ENCODE results near the gene SLC38A10. TPM values are rescaled to one million over a fixed set of nuclear protein-coding genes. Genes with fewer than 3 reads are reported as not detected.

The SLC38A10 gene
- total RNA-seq, 1 donor from 2014 or later, result 35.5 TPM

DNA sequence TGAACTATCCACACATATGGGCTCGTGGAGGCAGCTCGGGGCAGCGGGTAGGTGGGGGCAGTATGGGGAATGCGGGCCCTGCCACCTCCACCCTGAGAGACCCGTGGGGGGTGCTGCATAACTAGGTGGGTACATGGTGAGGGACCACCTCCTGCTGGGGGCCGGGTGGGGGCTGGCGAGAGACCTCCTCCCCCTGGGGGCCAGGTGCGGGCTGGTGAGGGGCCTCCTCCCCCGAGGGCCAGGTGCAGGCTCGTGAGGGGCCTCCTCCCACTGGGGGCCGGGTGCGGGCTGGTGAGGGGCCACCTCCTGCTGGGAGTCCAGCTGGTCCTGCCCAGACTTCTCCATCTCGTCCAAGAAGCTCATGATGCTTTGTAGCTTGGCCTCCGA is 97.7 kb downstream of the SLC38A10 start:
- Histone ChIP-seq H3K27me3 (ENCODE audit: control insufficient read depth, insufficient read depth, low read length) (no peaks in the 10 kb centered on the region), H3K4me3 (ENCODE audit: low read depth, low read length) (no peak overlapping the region), H3K36me3 (ENCODE audit: control insufficient read depth, insufficient read depth, low read length) (peaks cover 1% of the 10 kb centered on the region)
- TF ChIP-seq, protein P1, sequence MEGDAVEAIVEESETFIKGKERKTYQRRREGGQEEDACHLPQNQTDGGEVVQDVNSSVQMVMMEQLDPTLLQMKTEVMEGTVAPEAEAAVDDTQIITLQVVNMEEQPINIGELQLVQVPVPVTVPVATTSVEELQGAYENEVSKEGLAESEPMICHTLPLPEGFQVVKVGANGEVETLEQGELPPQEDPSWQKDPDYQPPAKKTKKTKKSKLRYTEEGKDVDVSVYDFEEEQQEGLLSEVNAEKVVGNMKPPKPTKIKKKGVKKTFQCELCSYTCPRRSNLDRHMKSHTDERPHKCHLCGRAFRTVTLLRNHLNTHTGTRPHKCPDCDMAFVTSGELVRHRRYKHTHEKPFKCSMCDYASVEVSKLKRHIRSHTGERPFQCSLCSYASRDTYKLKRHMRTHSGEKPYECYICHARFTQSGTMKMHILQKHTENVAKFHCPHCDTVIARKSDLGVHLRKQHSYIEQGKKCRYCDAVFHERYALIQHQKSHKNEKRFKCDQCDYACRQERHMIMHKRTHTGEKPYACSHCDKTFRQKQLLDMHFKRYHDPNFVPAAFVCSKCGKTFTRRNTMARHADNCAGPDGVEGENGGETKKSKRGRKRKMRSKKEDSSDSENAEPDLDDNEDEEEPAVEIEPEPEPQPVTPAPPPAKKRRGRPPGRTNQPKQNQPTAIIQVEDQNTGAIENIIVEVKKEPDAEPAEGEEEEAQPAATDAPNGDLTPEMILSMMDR (IDR thresholded peaks at IDR 0.05; ENCODE audit: insufficient read depth, low read length, severe bottlenecking), result no peak
- DNase-seq (ENCODE audit: low read depth) (no peak), FAIRE-seq (no peak)

DNA sequence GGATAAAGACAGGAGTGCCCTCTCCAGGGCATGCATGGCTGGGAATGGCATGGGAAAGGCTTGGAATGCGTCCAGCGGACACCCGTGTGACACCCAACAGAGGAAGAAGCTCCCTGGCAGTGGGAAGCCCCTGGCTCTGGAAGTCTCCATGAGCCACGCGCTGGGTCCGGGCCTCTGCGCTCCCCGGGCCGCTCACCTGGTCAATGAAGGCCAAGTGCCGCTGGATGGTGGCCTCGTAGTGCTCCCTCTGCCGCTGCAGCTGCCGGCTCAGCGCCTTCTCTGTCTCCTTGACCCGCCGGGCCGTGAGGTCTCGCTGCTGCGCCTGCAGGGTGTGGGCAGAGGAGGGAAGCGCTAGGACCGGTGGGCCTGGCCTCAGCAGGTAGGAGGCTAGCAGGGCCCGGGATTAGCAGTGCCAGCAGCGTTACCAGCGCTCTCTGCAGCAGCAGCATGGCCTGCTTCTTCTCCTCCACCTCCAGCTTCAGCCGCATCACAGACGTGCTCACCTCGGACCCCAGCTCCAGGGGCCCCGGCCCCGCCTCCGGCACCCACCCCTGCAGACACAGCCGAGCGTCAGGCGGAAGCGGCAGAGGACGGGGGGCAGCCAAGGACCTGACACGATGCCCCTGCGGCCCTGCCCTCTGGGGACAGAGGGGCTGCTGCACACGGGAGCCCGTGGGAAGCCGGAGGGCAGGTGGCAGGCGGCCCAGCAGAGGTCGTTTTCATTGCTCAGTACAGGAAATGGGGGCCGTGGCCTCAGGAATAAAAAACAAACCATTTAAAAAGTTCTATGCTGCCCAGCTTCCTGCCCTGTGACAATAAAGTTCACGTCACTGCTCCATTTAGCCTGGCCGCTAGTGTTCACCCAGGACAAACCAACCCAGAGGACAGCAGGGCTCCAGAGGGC is 98.3 kb downstream of the SLC38A10 start:
- Histone ChIP-seq H3K27me3 (ENCODE audit: control insufficient read depth, insufficient read depth, low read length) (no peaks in the 10 kb centered on the region), H3K4me3 (ENCODE audit: low read depth, low read length) (no peak overlapping the region), H3K36me3 (ENCODE audit: control insufficient read depth, insufficient read depth, low read length) (peaks cover 1% of the 10 kb centered on the region)
- no peak for DNase-seq (ENCODE audit: low read depth)
- TF ChIP-seq, protein P1 (IDR thresholded peaks at IDR 0.05; ENCODE audit: insufficient read depth, low read length, severe bottlenecking), result no peak
- FAIRE-seq, result no peak

DNA sequence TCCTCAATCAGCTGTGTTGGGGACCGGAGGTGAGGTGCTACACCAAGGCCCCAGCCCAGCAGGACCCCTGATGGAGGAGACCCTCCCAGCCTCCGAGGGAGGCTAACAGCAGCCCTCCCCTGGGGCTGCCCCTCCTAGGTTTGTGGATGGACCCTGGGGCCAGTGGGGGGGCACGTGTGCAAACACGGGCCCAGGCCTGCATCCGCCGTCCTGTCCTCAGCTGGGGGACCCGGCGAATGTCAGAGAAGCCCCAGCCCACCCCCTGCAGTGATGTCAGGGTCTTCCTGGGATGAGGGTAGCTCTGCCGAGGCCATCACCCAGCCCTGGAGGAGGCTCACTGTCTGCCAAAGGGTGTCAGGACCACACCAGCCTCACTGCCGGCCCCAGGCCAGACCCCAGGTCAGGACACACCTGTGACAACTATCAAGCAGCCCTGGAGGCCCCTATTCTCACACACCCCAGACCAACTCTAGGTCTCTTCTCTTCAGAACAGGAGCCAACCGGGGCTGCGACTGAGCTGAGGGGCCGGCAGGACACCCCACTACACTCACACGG is 99.1 kb downstream of the SLC38A10 start:
- FAIRE-seq (no peak), DNase-seq (ENCODE audit: low read depth) (no peak)
- H3K36me3 ChIP-seq (ENCODE audit: control insufficient read depth, insufficient read depth, low read length), result peaks cover 1% of the 10 kb centered on the region
- H3K27me3 ChIP-seq (ENCODE audit: control insufficient read depth, insufficient read depth, low read length), result no peaks in the 10 kb centered on the region
- TF ChIP-seq, protein P1 (IDR thresholded peaks at IDR 0.05; ENCODE audit: insufficient read depth, low read length, severe bottlenecking), result no peak
- H3K4me3 ChIP-seq (ENCODE audit: low read depth, low read length), result no peak overlapping the region

Other genes starting within 250 kb of the SLC38A10 start
- gene PVALEF, start 129.8 kb downstream of the SLC38A10 start, total RNA-seq, result not detected in 2 replicates
- 0.51 and 0.79 TPM in 2 replicates for gene AATK, start 129.1 kb downstream of the SLC38A10 start, total RNA-seq
- gene CEP131, start 72.3 kb downstream of the SLC38A10 start, total RNA-seq, result 7.9 and 9.2 TPM in 2 replicates
- 5.8 and 7.8 TPM in 2 replicates for gene TEPSIN, start 56.3 kb downstream of the SLC38A10 start, total RNA-seq
- gene NDUFAF8, start 56.0 kb downstream of the SLC38A10 start, total RNA-seq, result 31.6 and 49.2 TPM in 2 replicates
- 0.79 and 1.8 TPM in 2 replicates for gene BAHCC1, start 100.2 kb upstream of the SLC38A10 start, total RNA-seq
- gene ACTG1, start 217.5 kb upstream of the SLC38A10 start, total RNA-seq, result 2,981 and 3,623 TPM in 2 replicates
- 1.2 and 1.3 TPM in 2 replicates for gene FSCN2, start 233.1 kb upstream of the SLC38A10 start, total RNA-seq